Suprapubic skin (tissue), 4 donors: ENCODE results near the gene NPY4R. TPM values are rescaled to one million over a fixed set of nuclear protein-coding genes. Genes with fewer than 3 reads are reported as not detected.

Experiments
- total RNA-seq, 4 donors: library from RNA; depleted of rRNA; stranded (reverse); fragments of >200 nt; gene quantifications; one replicate each; pipeline ENCODE4 v1.1.0, GENCODE V29; 2016

NPY4R gene
- total RNA-seq, 4 donors from 2014 or later: 0.39 to 3.8 (median 0.78) TPM

Other genes with a start within 250 kb of the NPY4R start
- gene ANTXRL, start 179.0 kb downstream of the NPY4R start, total RNA-seq: not detected
- 100 to 1,000 TPM; 263 to 396 (median 341) TPM for gene ANXA8L1, start 90.2 kb downstream of the NPY4R start, total RNA-seq
- 10 to 100 TPM; 32.8 to 61.2 (median 40.4) TPM for gene GPRIN2, start 90.7 kb upstream of the NPY4R start, total RNA-seq
- gene SYT15, start 113.2 kb upstream of the NPY4R start, total RNA-seq: 1 to 10 TPM in 3 of 4 donors, under 1 TPM in 1; 0.26 to 4.0 (median 2.6) TPM